NCI-H146 treated with DMSO at 0.1 percent for 48 hours (cell line): ENCODE measurements around the gene LAMC3.
A peak's percentile ranks its signal among the peaks of the same experiment; 100 is the strongest.
"Not testable (repeated sequence)": the region's sequence is repeated elsewhere in the genome, so short reads cannot be mapped to it uniquely, and the experiment has no call there.

Experiments
- DNase-seq: peaks from one replicate; lab custom pipeline; 2025; ENCODE audit not compliant: unreplicated experiment; lab: John Stamatoyannopoulos, UW

Gene LAMC3

GRCh38 chr9:130991778-130992681, 16.9 kb upstream of the LAMC3 start:
- peak; percentile 72 for DNase-seq

GRCh38 chr9:130992682-130993032, 16.3 kb upstream of the LAMC3 start:
- no peak for DNase-seq

GRCh38 chr9:130993303-130994030, 15.5 kb upstream of the LAMC3 start:
- DNase-seq: no peak

- no peak for DNase-seq
Observed at GRCh38 chr9:130994135-130995085, 14.6 kb upstream of the LAMC3 start.

GRCh38 chr9:130995086-130996011, 13.6 kb upstream of the LAMC3 start:
- no peak for DNase-seq

- DNase-seq: no peak
Observed at GRCh38 chr9:130996205-130996604, 12.8 kb upstream of the LAMC3 start.

GRCh38 chr9:130996676-130997394, 12.1 kb upstream of the LAMC3 start:
- no peak for DNase-seq

GRCh38 chr9:130997395-130997684, 11.6 kb upstream of the LAMC3 start:
- no peak for DNase-seq

- peak; percentile 14 for DNase-seq
Observed at GRCh38 chr9:130997925-130998596, 10.9 kb upstream of the LAMC3 start.

- no peak for DNase-seq
Observed at GRCh38 chr9:130998597-130999244, 10.3 kb upstream of the LAMC3 start.

- DNase-seq: no peak
Observed at GRCh38 chr9:130999245-130999623, 9.7 kb upstream of the LAMC3 start.

GRCh38 chr9:131000526-131000925, 8.4 kb upstream of the LAMC3 start:
- not testable (repeated sequence) for DNase-seq

GRCh38 chr9:131001021-131001420, 8.0 kb upstream of the LAMC3 start:
- no peak for DNase-seq

GRCh38 chr9:131001990-131002389, 7.0 kb upstream of the LAMC3 start:
- DNase-seq: no peak

GRCh38 chr9:131006601-131007000, 2.4 kb upstream of the LAMC3 start:
- DNase-seq: no peak

GRCh38 chr9:131008086-131008485, 888 bp upstream of the LAMC3 start:
- no peak for DNase-seq

GRCh38 chr9:131008563-131008908, 438 bp upstream of the LAMC3 start:
- DNase-seq: no peak

- DNase-seq: no peak
Observed at GRCh38 chr9:131010482-131011273, 1.7 kb downstream of the LAMC3 start.
